Heart left ventricle (tissue), 13 donors: ENCODE measurements around the gene NXPH3.

Source experiments
- POLR2A ChIP-seq, 2 donors: fragments of 450-650 bp; IDR thresholded peaks; one replicate each; pipeline ENCODE4 v1.6.1; 2017; ENCODE audit warnings: antibody characterized with exemption in 2 of 2, mild to moderate bottlenecking in 2 of 2, moderate library complexity in 2 of 2
- TF ChIP-seq, protein P1 (sequence below), 12 donors: fragments of 200-600 bp; sonication (generic) in 4 of 12; IDR thresholded peaks; one replicate each; pipeline versions ENCODE4 v1.5.0 to v1.8.0; 2018 to 2022; ENCODE audit warnings: antibody characterized with exemption in 12 of 12, mild to moderate bottlenecking in 5 of 12
- donor health status: ischemic (EF 13 %, LVEDD 7.1; RV severe dilation, severe dysfunction).
- donor health status: DM: no; HTN: yes; CAD: no.
- donor health status: DM: no; HTN: no; CAD: no.
- donor health status: ischemic (EF 25% LVEDD 6.9; RV normal size, moderate dysfunction).
- donor health status: ischemic (EF 25% LVEDD 5.7; RV mildly dilated, moderate dysfunction).
- donor health status: ischemic (EF 35%, LVEDD 5.7; RV mildly dilated, moderate dysfunction).
- donor health status: nonischemic (EF 11% LVEDD 7.7; RV severe dilation, severe dysfunction).
- donor health status: DM: yes; HTN: yes; CAD: no.
- donor health status: PGD.
- donor health status: ischemic (EF 29% LVEDD 5.4; RV normal size, mild dysfunction).
- donor health status: nonischemic (EF 23%, LVEDD 6.1; RV moderate dilation, normal function).

DNA sequence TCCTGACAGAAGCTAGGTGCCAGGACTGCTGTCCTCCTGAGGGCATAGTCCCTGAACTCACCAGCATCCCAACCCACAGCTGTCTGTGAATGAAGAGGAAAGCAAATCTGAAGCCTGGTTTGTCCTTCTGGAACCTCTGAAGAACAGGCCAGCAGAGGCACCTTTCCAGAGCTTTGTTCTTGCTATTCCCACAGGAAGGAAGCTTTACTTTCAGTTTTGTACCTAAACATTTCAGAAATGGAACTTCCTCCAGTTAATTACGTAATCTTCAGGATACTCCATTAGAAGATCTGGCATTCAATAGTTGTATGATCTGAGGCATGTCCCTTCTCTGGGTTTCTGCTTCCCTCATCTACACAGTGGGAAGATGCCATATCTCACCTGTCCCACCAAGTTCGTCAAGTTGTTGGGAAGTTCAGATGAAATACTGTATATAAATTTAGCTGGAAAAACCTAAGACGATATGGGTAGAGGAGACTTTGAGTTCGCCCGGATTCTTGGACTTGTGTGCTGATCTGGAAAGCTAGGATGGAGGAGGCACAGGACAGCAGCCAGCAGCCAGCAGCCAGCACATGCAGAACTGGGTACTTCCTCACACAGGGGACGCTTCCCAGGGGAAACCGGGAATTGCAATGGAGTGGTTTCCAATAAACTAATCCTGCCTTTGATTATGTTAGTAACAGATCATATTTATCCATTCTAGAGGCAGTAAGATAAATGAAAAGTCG, 22.4 kb downstream of the NXPH3 start:
- no peak for TF ChIP-seq POLR2A (IDR thresholded peaks at IDR 0.05)
- TF ChIP-seq, protein P1, sequence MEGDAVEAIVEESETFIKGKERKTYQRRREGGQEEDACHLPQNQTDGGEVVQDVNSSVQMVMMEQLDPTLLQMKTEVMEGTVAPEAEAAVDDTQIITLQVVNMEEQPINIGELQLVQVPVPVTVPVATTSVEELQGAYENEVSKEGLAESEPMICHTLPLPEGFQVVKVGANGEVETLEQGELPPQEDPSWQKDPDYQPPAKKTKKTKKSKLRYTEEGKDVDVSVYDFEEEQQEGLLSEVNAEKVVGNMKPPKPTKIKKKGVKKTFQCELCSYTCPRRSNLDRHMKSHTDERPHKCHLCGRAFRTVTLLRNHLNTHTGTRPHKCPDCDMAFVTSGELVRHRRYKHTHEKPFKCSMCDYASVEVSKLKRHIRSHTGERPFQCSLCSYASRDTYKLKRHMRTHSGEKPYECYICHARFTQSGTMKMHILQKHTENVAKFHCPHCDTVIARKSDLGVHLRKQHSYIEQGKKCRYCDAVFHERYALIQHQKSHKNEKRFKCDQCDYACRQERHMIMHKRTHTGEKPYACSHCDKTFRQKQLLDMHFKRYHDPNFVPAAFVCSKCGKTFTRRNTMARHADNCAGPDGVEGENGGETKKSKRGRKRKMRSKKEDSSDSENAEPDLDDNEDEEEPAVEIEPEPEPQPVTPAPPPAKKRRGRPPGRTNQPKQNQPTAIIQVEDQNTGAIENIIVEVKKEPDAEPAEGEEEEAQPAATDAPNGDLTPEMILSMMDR (IDR thresholded peaks at IDR 0.05), result no peak
